MM.1S (cell line): Measurements from ENCODE around the gene PTPRD.

Source experiments
- CTCF ChIP-seq: fragments of 300-600 bp; sonication (generic); IDR thresholded peaks from 2 replicates; pipeline ENCODE4 v1.5.1; 2016; ENCODE audit warnings: antibody characterized with exemption, low read length, mixed read lengths
- EZH2 ChIP-seq: fragments of 300-600 bp; sonication (generic); optimal IDR thresholded peaks from 2 replicates; pipeline ENCODE3; 2017; ENCODE audit warnings: low read depth, mild to moderate bottlenecking, antibody characterized with exemption, low read length, mixed read lengths
- EZH2phosphoT487 ChIP-seq: fragments of 300-600 bp; sonication (generic); IDR thresholded peaks from 2 replicates; pipeline ENCODE4 v1.6.1; 2018; ENCODE audit warnings: antibody characterized with exemption, low read length

DNA sequence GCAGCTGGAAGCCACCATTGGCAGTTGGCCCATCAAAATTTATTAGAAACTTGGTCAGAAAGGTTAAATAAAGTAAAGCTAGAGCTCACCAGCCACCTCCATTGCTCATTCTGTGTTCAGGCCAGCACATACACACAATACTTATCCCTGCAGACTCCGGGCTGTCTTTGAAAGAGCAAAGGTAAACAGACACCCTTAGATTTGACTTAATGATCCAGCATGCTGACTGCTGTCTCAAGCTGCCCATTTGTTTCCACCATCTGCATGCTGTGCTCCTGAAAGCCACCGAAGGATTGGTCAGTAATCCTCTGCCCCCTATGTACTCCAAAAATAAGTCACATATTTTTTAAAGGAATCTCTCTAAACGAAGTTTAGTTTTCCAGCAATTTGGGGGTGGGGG, 1753.4 kb downstream of the PTPRD start:
- TF ChIP-seq CTCF (no peak), EZH2 (no peak), EZH2phosphoT487 (no peak)
